RWPE1 (cell line): ENCODE results near the gene FAM43B.

ENCODE experiments used
- CTCF ChIA-PET: fragments of 350-600 bp; sonication (Branson Sonifier 250); formaldehyde crosslinking; extraction: SDS; loops from one replicate; lab custom pipeline; 2021; lab: Yijun Ruan, JAX
- POLR2A ChIA-PET: fragments of 400-600 bp; formaldehyde crosslinking; extraction: SDS; loops from one replicate; lab custom pipeline; 2020; ENCODE audit warnings: antibody characterized with exemption; ENCODE audit not compliant: low non-redundant PET; lab: Yijun Ruan, JAX
- DNase-seq: peaks from one replicate; pipeline ENCODE4 v3.0.0; 2012; ENCODE audit warnings: low spot score
- H3K27ac ChIP-seq: fragments of 450-650 bp; 2 replicates; pipeline ENCODE4 v1.5.1; 2017
- TF ChIP-seq, protein P1 (sequence below): fragments of 450-650 bp; conservative IDR thresholded peaks from 2 replicates; pipeline ENCODE4 v1.5.1; 2017; ENCODE audit warnings: low read depth, mild to moderate bottlenecking

FAM43B gene

DNA sequence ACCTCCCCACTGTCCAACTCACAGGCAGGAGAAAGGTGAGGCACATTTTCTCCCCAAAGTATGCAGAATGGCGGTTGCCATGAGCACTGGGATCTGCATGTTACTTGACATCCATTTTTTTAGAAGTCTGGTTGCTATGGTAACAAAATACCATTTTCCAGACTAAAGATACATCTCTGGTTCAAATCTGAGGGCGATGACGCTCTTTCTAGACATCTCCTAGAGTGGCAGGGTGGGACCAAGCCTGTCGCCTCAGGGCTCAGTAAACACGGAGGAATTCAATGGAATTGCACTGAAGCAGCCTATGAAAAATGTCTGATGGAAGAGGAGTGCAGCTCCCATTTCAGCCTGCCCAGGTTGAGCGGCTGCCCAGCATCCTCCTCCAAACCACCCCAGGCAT, 21.5 kb upstream of the FAM43B start:
- ChIA-PET CTCF (no interaction called here), POLR2A (no interaction called here)
- H3K27ac ChIP-seq, result no peak overlapping the region
- DNase-seq, result peak; percentile 35
- TF ChIP-seq, protein P1, sequence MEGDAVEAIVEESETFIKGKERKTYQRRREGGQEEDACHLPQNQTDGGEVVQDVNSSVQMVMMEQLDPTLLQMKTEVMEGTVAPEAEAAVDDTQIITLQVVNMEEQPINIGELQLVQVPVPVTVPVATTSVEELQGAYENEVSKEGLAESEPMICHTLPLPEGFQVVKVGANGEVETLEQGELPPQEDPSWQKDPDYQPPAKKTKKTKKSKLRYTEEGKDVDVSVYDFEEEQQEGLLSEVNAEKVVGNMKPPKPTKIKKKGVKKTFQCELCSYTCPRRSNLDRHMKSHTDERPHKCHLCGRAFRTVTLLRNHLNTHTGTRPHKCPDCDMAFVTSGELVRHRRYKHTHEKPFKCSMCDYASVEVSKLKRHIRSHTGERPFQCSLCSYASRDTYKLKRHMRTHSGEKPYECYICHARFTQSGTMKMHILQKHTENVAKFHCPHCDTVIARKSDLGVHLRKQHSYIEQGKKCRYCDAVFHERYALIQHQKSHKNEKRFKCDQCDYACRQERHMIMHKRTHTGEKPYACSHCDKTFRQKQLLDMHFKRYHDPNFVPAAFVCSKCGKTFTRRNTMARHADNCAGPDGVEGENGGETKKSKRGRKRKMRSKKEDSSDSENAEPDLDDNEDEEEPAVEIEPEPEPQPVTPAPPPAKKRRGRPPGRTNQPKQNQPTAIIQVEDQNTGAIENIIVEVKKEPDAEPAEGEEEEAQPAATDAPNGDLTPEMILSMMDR, result no peak

DNA sequence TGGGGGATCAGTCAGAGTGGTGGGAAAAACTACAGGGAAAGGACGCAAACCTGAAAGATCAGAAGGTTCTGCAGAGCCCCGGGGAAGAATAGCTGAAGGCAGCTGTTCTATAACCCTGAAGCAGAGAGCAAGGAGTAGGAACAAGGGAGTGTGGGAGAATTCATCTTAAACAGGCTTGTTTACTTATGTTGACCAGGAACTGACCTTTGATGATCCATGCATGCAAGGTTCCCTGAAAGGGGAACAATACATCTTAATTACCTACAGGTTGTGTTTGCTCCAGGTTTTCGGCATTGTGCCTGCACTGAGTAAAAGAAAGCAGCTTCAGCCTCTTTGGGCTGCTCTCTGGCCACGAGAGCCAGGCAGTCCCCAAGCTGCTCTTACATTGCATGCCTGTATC, 18.7 kb upstream of the FAM43B start:
- POLR2A ChIA-PET, result no interaction called here
- TF ChIP-seq, protein P1, result no peak
- no peak for DNase-seq
- CTCF ChIA-PET, result no interaction called here
- H3K27ac ChIP-seq, result no peak overlapping the region

DNA sequence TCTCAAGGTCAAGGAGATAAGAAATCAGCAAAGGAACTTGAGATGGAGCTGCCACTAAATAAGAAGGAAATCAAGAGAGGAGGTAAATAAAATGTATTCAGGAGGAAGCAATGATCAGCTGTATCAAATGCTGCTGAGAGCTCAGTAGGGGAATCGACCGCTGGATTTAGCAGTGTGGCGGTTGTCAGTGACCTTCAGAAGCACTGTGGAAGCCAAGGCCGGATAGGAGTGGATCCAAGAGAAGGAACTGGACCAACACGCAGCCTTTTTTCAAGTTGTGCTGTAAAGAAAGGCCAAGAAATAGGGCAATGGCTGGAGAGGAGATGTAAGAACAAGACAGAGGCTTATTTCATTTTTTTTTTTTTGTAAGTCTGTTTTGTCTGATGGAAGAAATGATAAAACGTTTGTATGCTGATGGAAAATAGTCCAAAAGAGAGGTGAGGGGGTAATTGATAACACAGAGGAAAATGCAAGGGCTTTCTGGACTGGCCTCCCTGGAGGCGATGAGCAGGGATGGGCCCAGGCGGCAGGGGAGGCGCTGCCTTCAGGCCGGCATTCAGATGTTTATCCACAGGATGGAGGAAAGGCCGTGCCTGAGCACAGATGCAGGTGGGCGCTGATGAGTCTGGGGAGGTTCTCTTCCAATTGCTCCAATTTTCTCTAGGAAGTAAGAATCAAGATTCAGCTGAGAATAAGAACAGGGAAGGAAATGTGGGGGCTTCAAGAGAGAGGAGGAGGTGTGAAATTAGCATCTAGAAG, 17.5 kb upstream of the FAM43B start:
- no peak for DNase-seq
- CTCF ChIA-PET, result interaction anchor here (0.6 kb wide), 1 partner anchor 98 kb away, joined by 4 read pairs; the partner anchor contains the start of gene PINK1
- H3K27ac ChIP-seq, result no peak overlapping the region
- POLR2A ChIA-PET, result no interaction called here
- TF ChIP-seq, protein P1, result no peak

DNA sequence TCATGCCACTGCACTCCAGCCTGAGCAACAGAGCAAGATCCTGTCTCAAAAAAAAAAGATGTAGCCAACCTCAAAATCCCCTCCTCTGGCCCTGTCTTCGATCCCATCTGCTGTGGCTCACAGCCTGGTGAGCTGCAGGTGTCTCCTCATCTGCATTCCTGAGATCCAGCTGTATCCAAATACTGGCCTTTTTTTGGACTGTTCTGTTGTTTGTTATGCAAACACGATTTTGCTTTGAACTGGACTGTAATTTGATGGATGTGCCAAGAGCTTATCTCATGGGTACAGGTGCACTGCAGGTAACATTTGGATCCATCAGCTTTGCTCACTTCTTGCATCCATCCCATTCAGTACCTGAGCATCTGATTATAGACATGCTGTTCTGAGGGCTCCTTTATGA, 14.1 kb upstream of the FAM43B start:
- H3K27ac ChIP-seq, result no peak overlapping the region
- DNase-seq, result no peak
- POLR2A ChIA-PET, result interaction anchor here (0.6 to 0.7 kb wide), 2 partner anchors 15 to 96 kb away, joined by 3 read pairs; no protein-coding TSS in a partner anchor
- TF ChIP-seq, protein P1, result no peak
- CTCF ChIA-PET, result no interaction called here

DNA sequence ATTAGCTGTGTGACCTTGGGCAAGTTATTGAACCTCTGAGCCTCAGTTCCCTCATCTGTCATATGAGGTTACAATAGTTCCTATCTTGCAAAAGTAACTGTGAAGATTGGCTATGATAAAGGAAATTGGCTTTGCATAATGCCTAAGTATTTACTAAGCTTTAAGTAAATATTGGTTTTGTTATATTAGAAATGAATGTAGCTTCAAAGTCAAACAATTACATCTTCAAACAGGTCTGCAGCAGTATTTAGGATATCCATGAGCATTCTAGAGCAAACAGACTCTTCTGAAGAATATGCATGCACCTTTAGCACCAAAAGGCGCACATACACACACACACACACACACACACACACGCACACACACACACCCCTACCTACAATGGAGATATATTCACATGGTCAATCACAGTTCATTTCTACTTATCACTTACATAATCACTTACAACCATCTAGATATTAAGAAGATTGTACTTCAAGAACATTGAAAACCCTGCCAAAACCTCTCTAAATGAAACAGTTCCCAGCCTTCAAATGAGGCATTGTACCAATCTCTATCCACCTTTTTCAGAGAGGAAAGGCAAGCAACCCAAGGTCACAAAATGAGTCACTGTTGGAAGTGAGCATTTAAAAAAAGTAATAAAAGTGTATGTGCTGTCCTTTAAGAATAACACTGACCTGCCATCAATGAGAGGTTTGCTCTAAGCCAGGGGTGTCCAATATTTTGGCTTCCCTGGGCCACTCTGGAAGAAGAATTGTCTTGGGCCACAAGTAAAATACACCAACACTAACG, 13.4 kb upstream of the FAM43B start:
- CTCF ChIA-PET, result interaction anchor here (0.7 kb wide), 1 partner anchor 24 kb away, joined by 3 read pairs; no protein-coding TSS in a partner anchor
- DNase-seq, result no peak
- no peak overlapping the region for H3K27ac ChIP-seq
- POLR2A ChIA-PET, result interaction anchor here (0.6 to 0.7 kb wide), 2 partner anchors 16 to 95 kb away, joined by 3 read pairs; no protein-coding TSS in a partner anchor
- TF ChIP-seq, protein P1, result no peak

DNA sequence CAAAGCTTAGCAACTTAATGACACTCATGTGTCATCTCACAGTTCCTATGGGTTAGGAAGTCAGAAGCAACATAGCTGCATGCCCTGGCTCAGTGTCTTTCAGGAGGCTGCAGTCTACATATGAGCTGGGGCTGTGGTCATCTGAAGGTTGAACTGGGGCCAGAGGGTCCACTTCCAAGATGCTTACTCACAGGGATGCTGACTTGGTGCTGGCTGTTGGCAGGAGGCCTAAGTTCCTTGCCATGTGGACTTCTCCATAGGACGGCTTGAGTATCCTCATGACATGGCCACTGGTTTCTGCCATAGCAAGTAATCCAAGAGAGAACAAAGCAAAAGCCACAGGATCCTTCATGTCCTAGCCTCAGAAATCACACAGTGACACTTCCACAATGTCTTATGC, 12.1 kb upstream of the FAM43B start:
- TF ChIP-seq, protein P1, result no peak
- H3K27ac ChIP-seq, result no peak overlapping the region
- ChIA-PET CTCF (no interaction called here), POLR2A (no interaction called here)
- no peak for DNase-seq
